Neural cell (in vitro differentiated cells): ENCODE measurements around the gene POLE2. TPM values are rescaled to one million over a fixed set of nuclear protein-coding genes. Genes with fewer than 3 reads are reported as not detected.

ENCODE experiments used
- H2AFZ ChIP-seq: fragments of 200-600, 300-800 bp; sonication (generic), shearing (Covaris generic); 2 replicates; pipeline ENCODE4 v1.6.0; 2014; ENCODE audit warnings: low read depth, mild to moderate bottlenecking, antibody characterized with exemption, low read length, moderate library complexity
- H3F3A ChIP-seq: fragments of 200-600 bp; shearing (Covaris generic); 2 replicates; pipeline ENCODE4 v1.6.1; 2016; ENCODE audit warnings: mild to moderate bottlenecking, moderate library complexity, mixed read lengths, antibody characterized with exemption, low read length; ENCODE audit not compliant: insufficient read depth, poor library complexity, severe bottlenecking
- H3K27ac ChIP-seq: fragments of 200-600, 300-800 bp; sonication (generic), shearing (Covaris generic); 2 replicates; pipeline ENCODE4 v1.5.1; 2014; ENCODE audit warnings: mild to moderate bottlenecking, low read length, moderate library complexity
- H3K27me3 ChIP-seq: fragments of 300-800, 200-600 bp; sonication (generic), shearing (Covaris generic); 2 replicates; pipeline ENCODE4 v1.6.0; 2014; ENCODE audit warnings: mild to moderate bottlenecking, low read depth, low read length, moderate library complexity; ENCODE audit not compliant: insufficient read depth
- H3K36me3 ChIP-seq: fragments of 300-800, 200-600 bp; sonication (generic), shearing (Covaris generic); 2 replicates; pipeline ENCODE4 v1.5.1; 2014; ENCODE audit warnings: mild to moderate bottlenecking, antibody characterized with exemption, low read length, moderate library complexity; ENCODE audit not compliant: insufficient read depth
- H3K4me2 ChIP-seq: fragments of 300-800, 200-600 bp; sonication (generic), shearing (Covaris generic); 2 replicates; pipeline ENCODE4 v1.6.0; 2014; ENCODE audit warnings: mild to moderate bottlenecking, low read length
- H3K4me3 ChIP-seq: fragments of 300-800, 200-600 bp; sonication (generic), shearing (Covaris generic); 2 replicates; pipeline ENCODE4 v1.5.1; 2014; ENCODE audit warnings: mild to moderate bottlenecking, low read length, moderate library complexity
- H3K79me2 ChIP-seq: fragments of 200-600 bp; shearing (Covaris generic); replicated peaks from 2 replicates; pipeline ENCODE4 v1.6.0; 2014; ENCODE audit warnings: mild to moderate bottlenecking, low read length, moderate library complexity; ENCODE audit not compliant: insufficient read depth
- H3K9ac ChIP-seq: fragments of 300-800, 200-600 bp; sonication (generic), shearing (Covaris generic); 2 replicates; pipeline ENCODE4 v1.6.1; 2016; ENCODE audit warnings: mild to moderate bottlenecking, low read length, mixed read lengths
- H3K9me2 ChIP-seq: fragments of 200-600 bp; shearing (Covaris generic); 2 replicates; pipeline ENCODE4 v1.6.1; 2016; ENCODE audit warnings: mild to moderate bottlenecking, low read length, mixed read lengths; ENCODE audit not compliant: insufficient read depth
- H3K9me3 ChIP-seq: fragments of 200-600, 300-800 bp; sonication (generic), shearing (Covaris generic); 2 replicates; pipeline ENCODE4 v1.6.1; 2016; ENCODE audit warnings: mild to moderate bottlenecking, mixed run types, low read length, moderate library complexity, mixed read lengths
- H4K20me1 ChIP-seq: fragments of 200-600 bp; shearing (Covaris generic); 2 replicates; pipeline ENCODE4 v1.6.1; 2016; ENCODE audit warnings: mild to moderate bottlenecking, mixed run types; ENCODE audit not compliant: insufficient read depth
- EP300 ChIP-seq: fragments of 450-650 bp; conservative IDR thresholded peaks from 2 replicates; pipeline ENCODE4 v1.6.1; 2014; ENCODE audit warnings: antibody characterized with exemption, mild to moderate bottlenecking, moderate library complexity; ENCODE audit not compliant: poor library complexity, severe bottlenecking
- EZH2 ChIP-seq: fragments of 200-600, 300-800 bp; shearing (Covaris generic), sonication (generic); IDR thresholded peaks from 2 replicates; pipeline ENCODE4 v1.6.1; 2014; ENCODE audit warnings: antibody characterized with exemption, low read length, borderline replicate concordance, mild to moderate bottlenecking; ENCODE audit not compliant: insufficient read depth, poor library complexity, severe bottlenecking
- MXI1 ChIP-seq: fragments of 450-650 bp; conservative IDR thresholded peaks from 2 replicates; pipeline ENCODE4 v1.6.1; 2014; ENCODE audit warnings: antibody characterized with exemption, mild to moderate bottlenecking; ENCODE audit not compliant: poor library complexity, severe bottlenecking
- POLR2AphosphoS5 ChIP-seq: IDR thresholded peaks from 2 replicates; pipeline ENCODE4 v1.6.1; 2012
- RAD21 ChIP-seq: fragments of 450-650 bp; conservative IDR thresholded peaks from 2 replicates; pipeline ENCODE4 v1.6.1; 2014; ENCODE audit warnings: antibody characterized with exemption, mild to moderate bottlenecking, moderate library complexity
- SMC3 ChIP-seq: fragments of 450-650 bp; conservative IDR thresholded peaks from 2 replicates; pipeline ENCODE4 v1.6.1; 2014; ENCODE audit warnings: antibody characterized with exemption, mild to moderate bottlenecking, moderate library complexity; ENCODE audit not compliant: poor library complexity
- TAF1 ChIP-seq: IDR thresholded peaks from 2 replicates; pipeline ENCODE4 v1.6.1; 2012; ENCODE audit warnings: low read depth
- polyA plus RNA-seq: library from polyadenylated mRNA; depleted of rRNA; stranded (reverse); fragments of >200 nt; gene quantifications from 2 replicates; pipeline ENCODE4 v1.2.3, GENCODE V29; 2014
- TF ChIP-seq, protein P1 (sequence below): IDR thresholded peaks from 2 replicates; pipeline ENCODE4 v1.6.1; 2012; ENCODE audit warnings: borderline replicate concordance
- TF ChIP-seq, protein P2 (sequence below): fragments of 450-650 bp; IDR thresholded peaks from 2 replicates; pipeline ENCODE4 v1.5.1; 2014; ENCODE audit warnings: antibody characterized with exemption, mild to moderate bottlenecking, moderate library complexity; ENCODE audit not compliant: poor library complexity, severe bottlenecking

Gene POLE2
- polyA plus RNA-seq, 1 donor from 2014 or later = 7.9 TPM

DNA sequence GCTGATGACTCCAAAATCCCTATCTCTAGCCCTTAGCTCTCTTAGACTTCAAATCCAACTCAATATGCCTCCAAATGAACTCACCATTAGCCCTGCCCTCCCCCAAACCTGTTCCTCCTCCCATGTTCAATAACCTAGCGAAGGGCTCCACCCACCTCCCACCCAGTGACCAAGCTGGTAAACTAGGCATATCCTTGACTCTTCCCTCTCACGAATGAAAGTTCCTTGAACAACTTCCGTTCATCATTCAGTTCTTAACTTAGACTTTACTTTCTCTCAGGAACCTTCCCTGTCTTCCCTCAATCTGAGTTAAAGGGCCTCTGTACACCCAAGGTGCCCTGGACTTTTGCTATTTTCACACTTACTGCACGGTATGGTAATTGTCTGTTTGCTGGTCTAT, 3.0 kb upstream of the POLE2 start:
- no peak overlapping the region for H3K4me3 ChIP-seq
- no peak overlapping the region for H3K9ac ChIP-seq
- H3K27me3 ChIP-seq = no peaks in the 10 kb centered on the region
- no peaks in the 10 kb centered on the region for H3K9me3 ChIP-seq
- no peak overlapping the region for H2AFZ ChIP-seq
- no peak overlapping the region for H3K4me2 ChIP-seq
- no peaks in the 10 kb centered on the region for H3K36me3 ChIP-seq
- H3K79me2 ChIP-seq = no peaks in the 10 kb centered on the region
- no peak for TF ChIP-seq EZH2
- TF ChIP-seq, protein P1, sequence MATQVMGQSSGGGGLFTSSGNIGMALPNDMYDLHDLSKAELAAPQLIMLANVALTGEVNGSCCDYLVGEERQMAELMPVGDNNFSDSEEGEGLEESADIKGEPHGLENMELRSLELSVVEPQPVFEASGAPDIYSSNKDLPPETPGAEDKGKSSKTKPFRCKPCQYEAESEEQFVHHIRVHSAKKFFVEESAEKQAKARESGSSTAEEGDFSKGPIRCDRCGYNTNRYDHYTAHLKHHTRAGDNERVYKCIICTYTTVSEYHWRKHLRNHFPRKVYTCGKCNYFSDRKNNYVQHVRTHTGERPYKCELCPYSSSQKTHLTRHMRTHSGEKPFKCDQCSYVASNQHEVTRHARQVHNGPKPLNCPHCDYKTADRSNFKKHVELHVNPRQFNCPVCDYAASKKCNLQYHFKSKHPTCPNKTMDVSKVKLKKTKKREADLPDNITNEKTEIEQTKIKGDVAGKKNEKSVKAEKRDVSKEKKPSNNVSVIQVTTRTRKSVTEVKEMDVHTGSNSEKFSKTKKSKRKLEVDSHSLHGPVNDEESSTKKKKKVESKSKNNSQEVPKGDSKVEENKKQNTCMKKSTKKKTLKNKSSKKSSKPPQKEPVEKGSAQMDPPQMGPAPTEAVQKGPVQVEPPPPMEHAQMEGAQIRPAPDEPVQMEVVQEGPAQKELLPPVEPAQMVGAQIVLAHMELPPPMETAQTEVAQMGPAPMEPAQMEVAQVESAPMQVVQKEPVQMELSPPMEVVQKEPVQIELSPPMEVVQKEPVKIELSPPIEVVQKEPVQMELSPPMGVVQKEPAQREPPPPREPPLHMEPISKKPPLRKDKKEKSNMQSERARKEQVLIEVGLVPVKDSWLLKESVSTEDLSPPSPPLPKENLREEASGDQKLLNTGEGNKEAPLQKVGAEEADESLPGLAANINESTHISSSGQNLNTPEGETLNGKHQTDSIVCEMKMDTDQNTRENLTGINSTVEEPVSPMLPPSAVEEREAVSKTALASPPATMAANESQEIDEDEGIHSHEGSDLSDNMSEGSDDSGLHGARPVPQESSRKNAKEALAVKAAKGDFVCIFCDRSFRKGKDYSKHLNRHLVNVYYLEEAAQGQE = no peak
- TF ChIP-seq, protein P2, sequence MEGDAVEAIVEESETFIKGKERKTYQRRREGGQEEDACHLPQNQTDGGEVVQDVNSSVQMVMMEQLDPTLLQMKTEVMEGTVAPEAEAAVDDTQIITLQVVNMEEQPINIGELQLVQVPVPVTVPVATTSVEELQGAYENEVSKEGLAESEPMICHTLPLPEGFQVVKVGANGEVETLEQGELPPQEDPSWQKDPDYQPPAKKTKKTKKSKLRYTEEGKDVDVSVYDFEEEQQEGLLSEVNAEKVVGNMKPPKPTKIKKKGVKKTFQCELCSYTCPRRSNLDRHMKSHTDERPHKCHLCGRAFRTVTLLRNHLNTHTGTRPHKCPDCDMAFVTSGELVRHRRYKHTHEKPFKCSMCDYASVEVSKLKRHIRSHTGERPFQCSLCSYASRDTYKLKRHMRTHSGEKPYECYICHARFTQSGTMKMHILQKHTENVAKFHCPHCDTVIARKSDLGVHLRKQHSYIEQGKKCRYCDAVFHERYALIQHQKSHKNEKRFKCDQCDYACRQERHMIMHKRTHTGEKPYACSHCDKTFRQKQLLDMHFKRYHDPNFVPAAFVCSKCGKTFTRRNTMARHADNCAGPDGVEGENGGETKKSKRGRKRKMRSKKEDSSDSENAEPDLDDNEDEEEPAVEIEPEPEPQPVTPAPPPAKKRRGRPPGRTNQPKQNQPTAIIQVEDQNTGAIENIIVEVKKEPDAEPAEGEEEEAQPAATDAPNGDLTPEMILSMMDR = no peak
- no peak for TF ChIP-seq RAD21
- no peak for TF ChIP-seq TAF1
- TF ChIP-seq SMC3 = no peak
- no peak for TF ChIP-seq MXI1
- TF ChIP-seq POLR2AphosphoS5 = no peak
- TF ChIP-seq EP300 = no peak
- no peaks in the 10 kb centered on the region for H4K20me1 ChIP-seq
- peaks cover 4% of the 10 kb centered on the region for H3F3A ChIP-seq
- no peaks in the 10 kb centered on the region for H3K9me2 ChIP-seq
- H3K27ac ChIP-seq = no peak overlapping the region

GRCh38 chr14:49688701-49689030, 652 bp upstream of the POLE2 start:
- peaks cover 4% of the 10 kb centered on the region for H3F3A ChIP-seq
- H3K9ac ChIP-seq = peak overlapping the region; percentile 64
- no peaks in the 10 kb centered on the region for H3K27me3 ChIP-seq
- H3K9me3 ChIP-seq = no peaks in the 10 kb centered on the region
- no peaks in the 10 kb centered on the region for H3K9me2 ChIP-seq
- no peak overlapping the region for H3K27ac ChIP-seq
- peak overlapping the region; percentile 78 for H3K4me3 ChIP-seq
- no peaks in the 10 kb centered on the region for H3K79me2 ChIP-seq
- peak overlapping the region; percentile 59 for H2AFZ ChIP-seq
- H4K20me1 ChIP-seq = no peaks in the 10 kb centered on the region
- TF ChIP-seq TAF1 (no peak), MXI1 (no peak), POLR2AphosphoS5 (no peak), SMC3 (no peak), EZH2 (no peak), EP300 (no peak), RAD21 (no peak)
- TF ChIP-seq, protein P2 = no peak
- TF ChIP-seq, protein P1 = no peak
- no peaks in the 10 kb centered on the region for H3K36me3 ChIP-seq
- H3K4me2 ChIP-seq = peak overlapping the region; percentile 45
